ENCODE results near the gene CREG1. TPM values are rescaled to one million over a fixed set of nuclear protein-coding genes. Genes with fewer than 3 reads are reported as not detected.

The CREG1 gene
- polyA plus RNA-seq, 1 experiment, result 27.5 TPM

GRCh38 chr1:167546935-167547334 is 6.6 kb downstream of the CREG1 start:
- Histone ChIP-seq H3K36me3 (ENCODE audit: control insufficient read depth, insufficient read depth, low read length) (no peaks in the 10 kb centered on the region), H3K4me3 (ENCODE audit: low read depth, low read length) (no peak overlapping the region), H3K27me3 (ENCODE audit: control insufficient read depth, insufficient read depth, low read length) (no peaks in the 10 kb centered on the region)
- ChIA-PET POLR2A (no interaction called here), CTCF (interaction anchor here (1.0 kb wide), 1 partner anchor 13 kb away, joined by 3 read pairs; no protein-coding TSS in a partner anchor)
- DNase-seq (ENCODE audit: low read depth), result no peak
- TF ChIP-seq, protein P1, sequence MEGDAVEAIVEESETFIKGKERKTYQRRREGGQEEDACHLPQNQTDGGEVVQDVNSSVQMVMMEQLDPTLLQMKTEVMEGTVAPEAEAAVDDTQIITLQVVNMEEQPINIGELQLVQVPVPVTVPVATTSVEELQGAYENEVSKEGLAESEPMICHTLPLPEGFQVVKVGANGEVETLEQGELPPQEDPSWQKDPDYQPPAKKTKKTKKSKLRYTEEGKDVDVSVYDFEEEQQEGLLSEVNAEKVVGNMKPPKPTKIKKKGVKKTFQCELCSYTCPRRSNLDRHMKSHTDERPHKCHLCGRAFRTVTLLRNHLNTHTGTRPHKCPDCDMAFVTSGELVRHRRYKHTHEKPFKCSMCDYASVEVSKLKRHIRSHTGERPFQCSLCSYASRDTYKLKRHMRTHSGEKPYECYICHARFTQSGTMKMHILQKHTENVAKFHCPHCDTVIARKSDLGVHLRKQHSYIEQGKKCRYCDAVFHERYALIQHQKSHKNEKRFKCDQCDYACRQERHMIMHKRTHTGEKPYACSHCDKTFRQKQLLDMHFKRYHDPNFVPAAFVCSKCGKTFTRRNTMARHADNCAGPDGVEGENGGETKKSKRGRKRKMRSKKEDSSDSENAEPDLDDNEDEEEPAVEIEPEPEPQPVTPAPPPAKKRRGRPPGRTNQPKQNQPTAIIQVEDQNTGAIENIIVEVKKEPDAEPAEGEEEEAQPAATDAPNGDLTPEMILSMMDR (IDR thresholded peaks at IDR 0.05; ENCODE audit: insufficient read depth, low read depth, low read length), result no peak

DNA sequence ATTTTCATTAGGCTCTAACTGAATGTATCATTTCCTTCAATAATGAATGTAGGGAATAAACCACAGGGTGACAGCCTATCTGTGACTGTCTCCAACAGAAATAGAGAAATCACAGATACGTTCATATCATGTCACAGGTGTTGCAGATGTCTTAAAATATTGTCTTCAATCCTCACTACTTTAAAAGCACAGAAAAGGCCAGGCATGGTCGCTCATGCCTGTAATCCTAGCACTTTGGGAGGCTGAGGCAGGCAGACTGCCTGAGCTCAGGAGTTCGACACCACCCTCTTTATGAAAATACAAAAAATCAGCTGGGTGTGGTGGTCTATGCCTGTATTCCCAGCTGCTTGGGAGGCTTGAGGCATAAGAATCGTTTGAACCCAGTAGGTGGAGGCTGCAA is 8.2 kb downstream of the CREG1 start:
- no peaks in the 10 kb centered on the region for H3K36me3 ChIP-seq (ENCODE audit: control insufficient read depth, insufficient read depth, low read length)
- CTCF ChIA-PET, result interaction anchor here (1.8 kb wide), 1 partner anchor 12 kb away, joined by 10 read pairs; no protein-coding TSS in a partner anchor
- no peaks in the 10 kb centered on the region for H3K27me3 ChIP-seq (ENCODE audit: control insufficient read depth, insufficient read depth, low read length)
- TF ChIP-seq, protein P1 (IDR thresholded peaks at IDR 0.05; ENCODE audit: insufficient read depth, low read depth, low read length), result no peak
- no peak for DNase-seq (ENCODE audit: low read depth)
- no peak overlapping the region for H3K4me3 ChIP-seq (ENCODE audit: low read depth, low read length)
- POLR2A ChIA-PET, result no interaction called here

DNA sequence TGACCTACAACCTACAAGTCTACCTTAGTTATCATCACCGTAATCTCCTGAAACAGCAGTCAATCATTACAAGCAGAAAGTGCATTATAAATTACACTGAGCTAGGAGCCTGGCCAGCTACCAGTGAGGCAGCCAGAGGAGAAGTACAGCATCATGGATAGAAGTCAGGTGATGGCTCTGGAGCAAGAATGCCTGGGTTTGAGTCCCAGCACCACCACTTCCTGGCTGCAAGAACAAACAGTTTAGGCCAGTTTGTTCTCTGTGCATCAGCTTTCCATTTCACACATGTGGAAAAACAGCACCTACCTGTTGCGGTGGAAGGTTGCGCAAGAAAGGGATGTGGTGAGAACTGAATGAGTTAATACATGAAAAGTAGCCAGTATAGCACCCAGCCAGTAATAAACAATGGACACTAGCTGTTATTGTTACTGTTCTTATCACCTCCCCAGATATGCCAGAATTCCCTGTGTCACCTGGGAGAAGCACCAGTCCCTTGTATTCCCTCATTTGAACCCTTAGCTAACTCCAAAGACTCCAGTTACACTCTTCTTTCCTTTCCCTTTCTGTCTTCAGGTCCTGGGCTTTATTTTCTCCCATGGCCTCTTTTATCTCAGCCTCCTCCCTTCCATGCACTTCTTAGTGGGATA is 9.0 kb downstream of the CREG1 start:
- CTCF ChIA-PET, result interaction anchor here (1.7 to 1.8 kb wide), 2 partner anchors 9 to 11 kb away, joined by 4 to 10 read pairs; partner anchors contain the start of gene CREG1
- POLR2A ChIA-PET, result interaction anchor here (0.6 kb wide), 1 partner anchor 9 kb away, joined by 3 read pairs; the partner anchor contains the start of gene CREG1
- DNase-seq (ENCODE audit: low read depth), result no peak
- TF ChIP-seq, protein P1 (IDR thresholded peaks at IDR 0.05; ENCODE audit: insufficient read depth, low read depth, low read length), result no peak
- Histone ChIP-seq H3K27me3 (ENCODE audit: control insufficient read depth, insufficient read depth, low read length) (no peaks in the 10 kb centered on the region), H3K36me3 (ENCODE audit: control insufficient read depth, insufficient read depth, low read length) (no peaks in the 10 kb centered on the region), H3K4me3 (ENCODE audit: low read depth, low read length) (no peak overlapping the region)

GRCh38 chr1:167543199-167543990 is 10.2 kb downstream of the CREG1 start:
- no peaks in the 10 kb centered on the region for H3K36me3 ChIP-seq (ENCODE audit: control insufficient read depth, insufficient read depth, low read length)
- POLR2A ChIA-PET, result no interaction called here

More at GRCh38 chr1:167543199-167543990, 10.2 kb downstream of the CREG1 start:
- DNase-seq (ENCODE audit: low read depth), result no peak
- H3K4me3 ChIP-seq (ENCODE audit: low read depth, low read length), result no peak overlapping the region
- no peaks in the 10 kb centered on the region for H3K27me3 ChIP-seq (ENCODE audit: control insufficient read depth, insufficient read depth, low read length)
- CTCF ChIA-PET, result interaction anchor here (1.1 to 3.3 kb wide), 3 partner anchors 9 to 11 kb away, joined by 3 to 15 read pairs (median 4); partner anchors contain the start of gene CREG1
- TF ChIP-seq, protein P1 (IDR thresholded peaks at IDR 0.05; ENCODE audit: insufficient read depth, low read depth, low read length), result no peak

Data from BJ (cell line).